ENCODE data around the gene NKAPL. TPM values are rescaled to one million over a fixed set of nuclear protein-coding genes. Genes with fewer than 3 reads are reported as not detected.

NKAPL gene
- total and polyA plus RNA-seq, 2 of the 13 experiments (the other 11 are each of a cell fraction or from before 2014, with no cell fraction given), result not detected

- H3K4me3 ChIP-seq (replicated peaks in 1 of 3; ENCODE audit: insufficient read depth in 1 of 3, low read depth in 2 of 3, low read length in 3 of 3), result no peak overlapping the region
- ATAC-seq, result no peak
These were observed 10.4 kb downstream of the NKAPL start for GRCh38 chr6:28269492-28269891.

More at GRCh38 chr6:28269492-28269891, 10.4 kb downstream of the NKAPL start:
- DNase-seq (ENCODE audit: low spot score) (no peak), FAIRE-seq (no peak)
- no TSS peak for BruUV-seq (replicated peaks)
- intact Hi-C loops (cut with micrococcal nuclease; ENCODE audit: unreplicated experiment) (loop anchor here (5.0 kb wide), 1 partner anchor 53 kb away; no protein-coding TSS in a partner anchor), in situ Hi-C loops (cut with HindIII; ENCODE audit: extremely low pct_ligation_motif_present, low pct_unique_long_range_greater_than_20kb) (no loop called here)
- POLR2A ChIA-PET, result interaction anchor here (1.1 kb wide), 1 partner anchor 17 kb away, joined by 4 read pairs; the partner anchor contains the start of gene ZKSCAN4
- Histone ChIP-seq H3K4me2 (ENCODE audit: low read depth, low read length) (no peak overlapping the region), H3K9ac (ENCODE audit: insufficient read depth, low read depth, low read length) (no peak overlapping the region), H3K79me2 (ENCODE audit: insufficient read depth, low read length) (peaks cover 19% of the 10 kb centered on the region), H3K9me3 (ENCODE audit: low read length) (no peaks in the 10 kb centered on the region), H3K36me3 (replicated peaks in 1 of 2; ENCODE audit: control insufficient read depth in 1 of 2, insufficient read depth in 2 of 2, low read length in 2 of 2) (peaks cover 7 to 29% of the 10 kb centered on the region in 2 experiments), H3K27me3 (ENCODE audit: control insufficient read depth in 1 of 2, insufficient read depth in 2 of 2, low read length in 2 of 2) (no peaks in the 10 kb centered on the region), H4K20me1 (ENCODE audit: insufficient read depth, low read length) (no peaks in the 10 kb centered on the region), H3K4me1 (ENCODE audit: insufficient read depth, low read length) (peaks cover 26% of the 10 kb centered on the region), H3K27ac (ENCODE audit: extremely low read length, insufficient read depth, low read length) (no peak overlapping the region), H2AFZ (ENCODE audit: low read length) (no peak overlapping the region)
- CTCF ChIA-PET (ENCODE audit: low intra/inter-chr PET ratio, low total read pairs), result no interaction called here
- TF ChIP-seq NFE2L2 (IDR thresholded peaks at IDR 0.05; ENCODE audit: low read length) (peak; percentile 83), FOSL2 (CRISPR knock-in tag; IDR thresholded peaks at IDR 0.05) (peak; percentile 39; the same call in 1 of the 2 replicates), MAFK (conservative IDR thresholded peaks at IDR 0.05 in 1 of 2, IDR thresholded peaks at IDR 0.05 in 1 of 2; ENCODE audit: low read length in 2 of 2) (peak; percentile 82 to 87), RORA (CRISPR knock-in tag; IDR thresholded peaks at IDR 0.05) (no peak), ZNF619 (CRISPR knock-in tag; IDR thresholded peaks at IDR 0.05) (no peak), MAFF (IDR thresholded peaks at IDR 0.05; ENCODE audit: low read depth, low read length) (peak; percentile 92), MED1 (CRISPR knock-in tag; IDR thresholded peaks at IDR 0.05) (no peak), ZNF766 (CRISPR knock-in tag; IDR thresholded peaks at IDR 0.05; ENCODE audit: borderline replicate concordance) (no peak), PAX8 (CRISPR knock-in tag; IDR thresholded peaks at IDR 0.05; ENCODE audit: borderline replicate concordance) (no peak), ZNF577 (CRISPR knock-in tag; IDR thresholded peaks at IDR 0.05; ENCODE audit: borderline replicate concordance, low read depth) (no peak), KIAA2018 (CRISPR knock-in tag; IDR thresholded peaks at IDR 0.05; ENCODE audit: borderline replicate concordance) (no peak), SMC3 (IDR thresholded peaks at IDR 0.05; ENCODE audit: low read length) (no peak), TBL1XR1 (IDR thresholded peaks at IDR 0.05; ENCODE audit: borderline replicate concordance, low read length, partially characterized antibody) (no peak), MAFG (CRISPR knock-in tag; IDR thresholded peaks at IDR 0.05) (peak; percentile 77), ZFP1 (CRISPR knock-in tag; IDR thresholded peaks at IDR 0.05) (no peak), SAP130 (CRISPR knock-in tag; IDR thresholded peaks at IDR 0.05; ENCODE audit: low read depth) (peak; percentile 48; the same call in 1 of the 2 replicates), SOX13 (IDR thresholded peaks at IDR 0.05) (no peak), SOX13 (CRISPR knock-in tag; conservative IDR thresholded peaks at IDR 0.05 in 1 of 2, IDR thresholded peaks at IDR 0.05 in 1 of 2) (no peak), NFE2 (CRISPR knock-in tag; IDR thresholded peaks at IDR 0.05) (peak; percentile 37; the same call in 1 of the 2 replicates)
- TF ChIP-seq, protein P1, sequence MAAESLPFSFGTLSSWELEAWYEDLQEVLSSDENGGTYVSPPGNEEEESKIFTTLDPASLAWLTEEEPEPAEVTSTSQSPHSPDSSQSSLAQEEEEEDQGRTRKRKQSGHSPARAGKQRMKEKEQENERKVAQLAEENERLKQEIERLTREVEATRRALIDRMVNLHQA (CRISPR knock-in tag; IDR thresholded peaks at IDR 0.05), result no peak

Data from HepG2 (cell line).